HG03439 (cell line): ENCODE results near the gene CTSL.

Experiments
- ATAC-seq: cut with Tn5 transposase; IDR thresholded peaks from one replicate; pipeline ENCODE4 v1.9.1; 2021; ENCODE audit warnings: mild to moderate bottlenecking, moderate library complexity; ENCODE audit not compliant: unreplicated experiment

The CTSL gene

GRCh38 chr9:87725900-87726709, at the start of gene CTSL:
Gene CTSL (plus strand): TSS chr9:87726119. CDS start chr9:87727604, 1,485 bp downstream.
- no peak for ATAC-seq

- no peak for ATAC-seq
These were observed 48.7 kb upstream of the CTSL start for GRCh38 chr9:87676976-87677775.

GRCh38 chr9:87677776-87678587, 47.9 kb upstream of the CTSL start:
- no peak for ATAC-seq

GRCh38 chr9:87678650-87679355, 47.1 kb upstream of the CTSL start:
- no peak for ATAC-seq

- no peak for ATAC-seq
These were observed 44.5 kb upstream of the CTSL start for GRCh38 chr9:87681271-87682061.

- ATAC-seq: no peak
These were observed 43.8 kb upstream of the CTSL start for GRCh38 chr9:87682085-87682484.

- ATAC-seq: no peak
These were observed 43.3 kb upstream of the CTSL start for GRCh38 chr9:87682618-87683017.

GRCh38 chr9:87683751-87684626, 41.9 kb upstream of the CTSL start:
- no peak for ATAC-seq

GRCh38 chr9:87684627-87685219, 41.2 kb upstream of the CTSL start:
- ATAC-seq: no peak

GRCh38 chr9:87685441-87685840, 40.5 kb upstream of the CTSL start:
- no peak for ATAC-seq

GRCh38 chr9:87685871-87686519, 39.9 kb upstream of the CTSL start:
- no peak for ATAC-seq

GRCh38 chr9:87686520-87687090, 39.3 kb upstream of the CTSL start:
- ATAC-seq: no peak

GRCh38 chr9:87687207-87687606, 38.7 kb upstream of the CTSL start:
- no peak for ATAC-seq

- ATAC-seq: no peak
These were observed 31.6 kb upstream of the CTSL start for GRCh38 chr9:87694236-87694755.

GRCh38 chr9:87695523-87695922, 30.4 kb upstream of the CTSL start:
- no peak for ATAC-seq

GRCh38 chr9:87696641-87697040, 29.3 kb upstream of the CTSL start:
- ATAC-seq: no peak

GRCh38 chr9:87698069-87698809, 27.7 kb upstream of the CTSL start:
- ATAC-seq: no peak
